Measurements from ENCODE around the gene DHTKD1.
"Not testable (repeated sequence)": the region's sequence is repeated elsewhere in the genome, so short reads cannot be mapped to it uniquely, and the experiment has no call there.

DHTKD1 gene

DNA sequence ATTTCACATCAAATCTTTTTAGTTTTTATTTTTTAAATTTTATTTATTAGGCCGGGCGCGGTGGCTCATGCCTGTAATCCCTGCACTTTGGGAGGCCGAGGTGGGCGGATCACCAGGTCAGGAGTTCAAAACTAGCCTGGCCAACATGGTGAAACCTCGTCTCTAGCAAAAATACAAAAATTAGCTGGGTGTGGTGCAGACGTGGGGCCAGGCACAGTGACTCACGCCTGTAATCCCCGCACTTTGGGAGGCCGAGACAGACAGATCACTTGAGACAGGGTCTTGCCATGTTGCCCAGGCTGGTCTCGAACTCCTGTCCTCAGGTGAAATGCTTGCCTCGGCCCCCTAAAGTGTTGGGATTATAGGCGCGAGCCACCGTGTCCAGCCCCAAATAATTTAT lies 2.7 kb downstream of the DHTKD1 start:
- DNase-seq, result not testable (repeated sequence)

- DNase-seq, result no peak
These were observed 4.8 kb downstream of the DHTKD1 start for GRCh38 chr10:12073526-12073925.

- no peak for DNase-seq
These were observed 8.9 kb downstream of the DHTKD1 start for GRCh38 chr10:12077580-12078180.

GRCh38 chr10:12081470-12081869 lies 12.7 kb downstream of the DHTKD1 start:
- no peak for DNase-seq

DNA sequence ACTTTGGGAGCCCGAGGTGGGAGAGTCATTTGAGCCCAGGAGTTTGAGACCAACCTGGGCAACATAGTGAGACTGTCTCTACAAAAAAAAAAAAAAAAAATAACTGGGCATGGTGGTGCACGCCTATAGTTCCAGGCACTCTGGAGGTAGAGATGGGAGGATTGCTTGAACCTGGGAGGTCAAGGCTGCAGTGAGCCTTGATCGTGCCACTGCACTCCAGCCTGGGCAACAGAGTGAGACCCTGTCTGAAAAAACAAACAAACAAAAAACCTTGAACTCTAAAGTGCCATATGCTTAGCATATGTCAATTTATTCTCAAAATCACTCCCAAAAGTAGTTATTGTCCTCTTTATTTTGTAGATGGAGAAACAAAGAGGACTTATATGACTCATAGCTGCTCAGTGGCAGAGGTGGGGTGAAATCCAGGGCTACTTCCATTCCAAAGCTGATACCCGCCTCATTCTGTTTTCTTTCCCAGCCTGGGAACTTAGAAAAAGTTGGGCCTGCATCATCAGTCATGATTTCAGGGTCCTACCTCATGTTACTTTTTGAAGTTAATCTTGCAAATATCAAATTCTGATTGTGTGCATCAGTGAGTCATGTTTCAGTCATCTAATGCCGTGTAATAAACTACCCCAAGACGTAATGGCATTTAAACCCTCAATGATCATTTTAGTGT lies 13.3 kb downstream of the DHTKD1 start:
- DNase-seq, result no peak

- no peak for DNase-seq
These were observed 20.2 kb downstream of the DHTKD1 start for GRCh38 chr10:12088919-12089318.

- no peak for DNase-seq
These were observed 22.7 kb downstream of the DHTKD1 start for GRCh38 chr10:12091421-12091820.

GRCh38 chr10:12097361-12097760 lies 28.6 kb downstream of the DHTKD1 start:
- not testable (repeated sequence) for DNase-seq

- DNase-seq, result no peak
These were observed 29.0 kb downstream of the DHTKD1 start for GRCh38 chr10:12097791-12098190.

DNA sequence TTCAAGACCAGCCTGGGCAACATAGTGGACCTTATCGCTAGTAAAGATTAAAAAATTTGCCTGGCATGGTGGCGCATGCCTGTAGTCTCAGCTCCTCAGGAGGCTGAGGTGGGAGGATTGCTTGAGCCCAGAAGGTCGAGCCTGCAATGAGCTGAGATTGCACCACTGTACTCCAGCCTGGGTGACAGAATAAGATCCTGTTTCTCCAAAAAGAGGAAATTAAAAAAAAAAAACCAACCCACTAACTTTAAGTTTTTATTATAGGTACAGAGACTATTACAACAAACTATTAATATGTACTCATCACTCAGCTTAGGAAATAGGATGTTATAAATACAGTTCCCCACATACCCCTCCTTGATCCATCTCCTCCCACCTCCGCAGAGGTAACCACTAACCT lies 30.2 kb downstream of the DHTKD1 start:
- DNase-seq, result no peak

- no peak for DNase-seq
These were observed 35.0 kb downstream of the DHTKD1 start for GRCh38 chr10:12103802-12104201.

DNA sequence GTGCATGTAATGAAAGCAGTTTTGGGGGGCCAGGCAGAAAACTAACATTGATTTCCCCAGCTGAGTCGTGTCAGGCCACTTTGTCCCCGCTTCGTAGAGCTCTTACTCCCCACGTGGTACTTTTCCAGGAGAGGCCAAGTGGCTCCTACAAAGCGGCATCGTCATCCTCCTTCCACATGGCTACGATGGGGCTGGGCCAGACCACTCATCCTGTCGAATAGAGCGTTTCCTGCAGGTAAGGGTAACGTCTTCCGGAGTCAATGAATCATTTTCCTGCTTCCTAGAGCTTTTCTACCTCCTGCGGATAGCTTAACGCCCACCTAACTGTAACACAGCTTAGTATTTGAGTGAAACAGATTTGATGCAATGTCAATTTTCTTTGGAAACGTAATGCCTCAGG lies 39.0 kb downstream of the DHTKD1 start:
- DNase-seq, result no peak

GRCh38 chr10:12109286-12109685 lies 40.5 kb downstream of the DHTKD1 start:
- no peak for DNase-seq

GRCh38 chr10:12111528-12111927 lies 42.8 kb downstream of the DHTKD1 start:
- DNase-seq, result no peak

- DNase-seq, result no peak
These were observed 44.9 kb downstream of the DHTKD1 start for GRCh38 chr10:12113627-12114026.

DNA sequence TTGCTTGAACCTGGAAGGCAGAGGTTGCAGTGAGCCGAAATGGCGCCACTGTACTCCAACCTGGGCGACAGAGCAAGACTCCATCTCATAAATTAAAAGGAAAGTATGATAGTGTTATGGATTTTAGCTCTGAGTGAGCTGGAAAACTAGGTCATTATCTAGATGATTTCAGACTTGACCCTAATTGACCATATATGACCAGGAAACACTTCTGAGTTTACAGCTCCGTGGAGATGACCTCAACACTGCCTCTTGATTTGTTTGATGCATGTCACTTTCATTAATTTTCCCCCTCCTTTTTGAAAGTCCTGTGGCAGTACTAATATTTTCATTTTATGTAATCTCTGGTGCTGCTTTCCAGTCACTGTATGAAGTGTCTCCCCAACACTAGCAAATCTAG lies 52.9 kb downstream of the DHTKD1 start:
- no peak for DNase-seq

- peak; percentile 77 for DNase-seq
These were observed 60.7 kb downstream of the DHTKD1 start, which contains the start of gene SEC61A2 for GRCh38 chr10:12129222-12130111. SEC61A2 (plus strand) TSS chr10:12129677; CDS start chr10:12129788, 111 bp downstream.

GRCh38 chr10:12130237-12130872 lies 61.6 kb downstream of the DHTKD1 start:
- DNase-seq, result no peak

- DNase-seq, result no peak
These were observed 66.9 kb downstream of the DHTKD1 start for GRCh38 chr10:12135631-12136030.

DNA sequence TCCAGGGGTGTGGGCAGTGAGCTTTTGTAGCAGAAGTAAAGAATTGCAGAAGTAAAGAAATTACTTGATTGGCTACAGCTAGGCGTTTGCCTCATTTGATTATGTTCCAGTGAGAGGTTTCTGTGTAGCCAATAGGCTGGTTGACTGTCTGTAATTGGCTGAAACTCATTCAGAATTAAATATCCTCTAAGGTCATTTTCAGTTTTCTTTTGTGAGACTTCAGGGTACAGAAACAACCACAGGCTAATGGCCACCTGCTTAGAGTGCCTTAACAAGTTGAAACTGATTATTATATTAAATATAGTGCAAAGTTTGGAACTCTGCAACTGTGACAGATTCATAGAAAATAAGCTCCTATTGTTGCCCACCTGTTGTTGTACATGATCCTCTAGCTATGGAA lies 71.3 kb downstream of the DHTKD1 start:
- DNase-seq, result no peak

DNA sequence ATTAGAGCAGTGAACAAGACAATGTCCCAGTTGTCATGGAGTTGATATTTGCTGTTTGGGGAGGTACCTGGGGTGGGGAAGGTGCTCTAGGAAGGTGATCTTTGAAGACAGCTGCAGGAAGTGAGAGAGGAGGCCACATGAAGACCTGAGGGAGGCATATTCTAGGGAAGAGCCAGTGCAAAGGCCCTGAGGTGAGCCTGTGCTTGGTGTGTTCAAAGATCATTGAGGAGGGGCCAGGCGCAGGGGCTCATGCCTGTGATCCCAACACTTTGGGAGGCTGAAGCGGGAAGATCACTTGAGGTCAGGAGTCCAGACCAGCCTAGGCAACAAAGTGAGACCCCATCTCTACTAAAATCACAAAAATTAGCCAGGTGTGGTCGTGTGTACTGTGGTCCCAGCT lies 75.8 kb downstream of the DHTKD1 start:
- no peak for DNase-seq

DNA sequence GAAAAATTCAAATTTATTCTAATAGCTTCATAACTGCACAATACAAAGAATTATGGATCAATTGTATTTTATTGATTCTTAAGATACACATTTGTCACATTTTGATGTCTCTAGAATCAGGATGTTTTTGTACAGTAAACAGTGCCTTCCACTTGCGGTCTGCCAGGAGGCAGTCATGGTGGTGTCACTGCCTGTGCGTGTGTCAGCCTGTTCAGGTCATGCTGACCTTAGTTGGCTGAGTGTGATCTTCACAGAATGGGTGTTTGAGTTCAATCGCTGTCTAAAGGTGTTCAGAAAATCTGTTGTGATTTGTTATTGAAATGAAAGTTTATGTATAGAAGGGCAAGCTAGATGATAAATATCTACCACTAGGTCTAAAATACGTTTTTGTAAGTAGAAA lies 81.4 kb downstream of the DHTKD1 start:
- no peak for DNase-seq

- DNase-seq, result no peak
These were observed 85.8 kb downstream of the DHTKD1 start for GRCh38 chr10:12154516-12154915.

Data from GOT3 (cell line).